IPS-20b (cell line): ENCODE measurements around the gene RGCC.

Experiments
- H3K27ac ChIP-seq: one replicate; pipeline ENCODE4 v1.5.1; 2013; ENCODE audit warnings: low read length
- H3K27me3 ChIP-seq: 2 replicates; pipeline ENCODE4 v1.6.1; 2013; ENCODE audit warnings: mild to moderate bottlenecking, low read length, inconsistent platforms; ENCODE audit not compliant: insufficient read depth
- H3K36me3 ChIP-seq: 2 replicates; pipeline ENCODE4 v1.6.1; 2013; ENCODE audit warnings: low read depth, mild to moderate bottlenecking, inconsistent platforms, low read length, moderate library complexity; ENCODE audit not compliant: insufficient read depth
- H3K4me1 ChIP-seq: 2 replicates; pipeline ENCODE4 v1.6.1; 2013; ENCODE audit warnings: mild to moderate bottlenecking, control low read depth, inconsistent platforms, low read length, moderate library complexity; ENCODE audit not compliant: insufficient read depth
- H3K4me3 ChIP-seq: 2 replicates; pipeline ENCODE4 v1.5.1; 2013; ENCODE audit warnings: mild to moderate bottlenecking, low read length, inconsistent platforms
- H3K9ac ChIP-seq: 2 replicates; pipeline ENCODE4 v1.6.1; 2013; ENCODE audit warnings: low read depth, mild to moderate bottlenecking, inconsistent platforms, low read length, moderate library complexity
- H3K9me3 ChIP-seq: 2 replicates; pipeline ENCODE4 v1.6.1; 2013; ENCODE audit warnings: mild to moderate bottlenecking, low read depth, low read length, inconsistent platforms; ENCODE audit not compliant: insufficient read depth

RGCC gene

GRCh38 chr13:41456768-41457588 is at the start of gene RGCC:
Gene RGCC (plus strand): TSS chr13:41457550. CDS start chr13:41457708, 158 bp downstream.
- Histone ChIP-seq H3K9ac (no peak within 1 kb of the TSS), H3K27ac (no peak within 1 kb of the TSS)

GRCh38 chr13:41408121-41408520 is 49.2 kb upstream of the RGCC start:
- Histone ChIP-seq H3K4me1 (no peaks in the 10 kb centered on the region), H3K9ac (no peak overlapping the region), H3K4me3 (no peak overlapping the region), H3K9me3 (no peaks in the 10 kb centered on the region), H3K27me3 (no peaks in the 10 kb centered on the region), H3K36me3 (no peaks in the 10 kb centered on the region), H3K27ac (no peak overlapping the region)

More at GRCh38 chr13:41456768-41457588, at the start of gene RGCC:
- Histone ChIP-seq H3K36me3 (no peaks in the 10 kb centered on the region), H3K9me3 (no peaks in the 10 kb centered on the region), H3K27me3 (peaks cover 77% of the 10 kb centered on the region), H3K4me3 (peak within 1 kb of the TSS; percentile 69), H3K4me1 (no peaks in the 10 kb centered on the region)

- Histone ChIP-seq H3K9me3 (no peaks in the 10 kb centered on the region), H3K9ac (no peak overlapping the region), H3K27me3 (no peaks in the 10 kb centered on the region)
Observed at GRCh38 chr13:41408746-41409145, 48.6 kb upstream of the RGCC start.

GRCh38 chr13:41409611-41410010 is 47.7 kb upstream of the RGCC start:
- Histone ChIP-seq H3K9me3 (no peaks in the 10 kb centered on the region), H3K4me1 (no peaks in the 10 kb centered on the region), H3K36me3 (no peaks in the 10 kb centered on the region), H3K4me3 (no peak overlapping the region), H3K27ac (no peak overlapping the region), H3K9ac (no peak overlapping the region), H3K27me3 (no peaks in the 10 kb centered on the region)

More at GRCh38 chr13:41408746-41409145, 48.6 kb upstream of the RGCC start:
- Histone ChIP-seq H3K4me3 (no peak overlapping the region), H3K36me3 (no peaks in the 10 kb centered on the region), H3K4me1 (no peaks in the 10 kb centered on the region), H3K27ac (no peak overlapping the region)

- H3K4me3 ChIP-seq, result no peak overlapping the region
- no peaks in the 10 kb centered on the region for H3K36me3 ChIP-seq
- no peaks in the 10 kb centered on the region for H3K27me3 ChIP-seq
- no peak overlapping the region for H3K9ac ChIP-seq
- H3K4me1 ChIP-seq, result no peaks in the 10 kb centered on the region
- H3K27ac ChIP-seq, result no peak overlapping the region
- no peaks in the 10 kb centered on the region for H3K9me3 ChIP-seq
Observed at GRCh38 chr13:41411060-41411459, 46.3 kb upstream of the RGCC start.

- Histone ChIP-seq H3K9ac (no peak overlapping the region), H3K9me3 (no peaks in the 10 kb centered on the region), H3K36me3 (no peaks in the 10 kb centered on the region), H3K27me3 (no peaks in the 10 kb centered on the region), H3K4me1 (no peaks in the 10 kb centered on the region), H3K4me3 (no peak overlapping the region), H3K27ac (no peak overlapping the region)
Observed at GRCh38 chr13:41411522-41411921, 45.8 kb upstream of the RGCC start.

- H3K4me3 ChIP-seq, result no peak overlapping the region
- H3K9me3 ChIP-seq, result no peaks in the 10 kb centered on the region
- H3K36me3 ChIP-seq, result no peaks in the 10 kb centered on the region
- H3K4me1 ChIP-seq, result no peaks in the 10 kb centered on the region
- no peak overlapping the region for H3K27ac ChIP-seq
- H3K27me3 ChIP-seq, result no peaks in the 10 kb centered on the region
- no peak overlapping the region for H3K9ac ChIP-seq
Observed at GRCh38 chr13:41413872-41414271, 43.5 kb upstream of the RGCC start.

GRCh38 chr13:41416276-41416675 is 41.1 kb upstream of the RGCC start:
- H3K9me3 ChIP-seq, result no peaks in the 10 kb centered on the region
- H3K27ac ChIP-seq, result no peak overlapping the region
- H3K4me1 ChIP-seq, result no peaks in the 10 kb centered on the region
- H3K4me3 ChIP-seq, result no peak overlapping the region
- no peaks in the 10 kb centered on the region for H3K27me3 ChIP-seq
- no peak overlapping the region for H3K9ac ChIP-seq
- no peaks in the 10 kb centered on the region for H3K36me3 ChIP-seq

- H3K36me3 ChIP-seq, result no peaks in the 10 kb centered on the region
- H3K4me3 ChIP-seq, result no peak overlapping the region
- H3K9me3 ChIP-seq, result no peaks in the 10 kb centered on the region
- H3K27me3 ChIP-seq, result no peaks in the 10 kb centered on the region
- no peak overlapping the region for H3K27ac ChIP-seq
- no peaks in the 10 kb centered on the region for H3K4me1 ChIP-seq
- H3K9ac ChIP-seq, result no peak overlapping the region
Observed at GRCh38 chr13:41418027-41418426, 39.3 kb upstream of the RGCC start.

- Histone ChIP-seq H3K27me3 (no peaks in the 10 kb centered on the region), H3K4me3 (no peak overlapping the region), H3K4me1 (no peaks in the 10 kb centered on the region), H3K27ac (no peak overlapping the region), H3K9ac (no peak overlapping the region), H3K36me3 (no peaks in the 10 kb centered on the region), H3K9me3 (no peaks in the 10 kb centered on the region)
Observed at GRCh38 chr13:41418731-41419130, 38.6 kb upstream of the RGCC start.

- Histone ChIP-seq H3K4me1 (no peaks in the 10 kb centered on the region), H3K4me3 (no peak overlapping the region), H3K27me3 (no peaks in the 10 kb centered on the region), H3K27ac (no peak overlapping the region), H3K9ac (no peak overlapping the region), H3K9me3 (no peaks in the 10 kb centered on the region), H3K36me3 (no peaks in the 10 kb centered on the region)
Observed at GRCh38 chr13:41419206-41419605, 38.1 kb upstream of the RGCC start.

- Histone ChIP-seq H3K27ac (no peak overlapping the region), H3K9me3 (no peaks in the 10 kb centered on the region), H3K27me3 (no peaks in the 10 kb centered on the region), H3K4me3 (no peak overlapping the region), H3K36me3 (no peaks in the 10 kb centered on the region), H3K4me1 (no peaks in the 10 kb centered on the region), H3K9ac (no peak overlapping the region)
Observed at GRCh38 chr13:41420146-41420545, 37.2 kb upstream of the RGCC start.
